ENCODE results near the gene EXOC3. TPM values are rescaled to one million over a fixed set of nuclear protein-coding genes. Genes with fewer than 3 reads are reported as not detected.

EXOC3 gene
- polyA plus RNA-seq, 1 experiment = 27.3 TPM

GRCh38 chr5:488241-488640, 45.3 kb downstream of the EXOC3 start:
- Histone ChIP-seq H3K9me3 (ENCODE audit: control insufficient read depth, insufficient read depth, low read length) (peaks cover 21% of the 10 kb centered on the region; the same call in 1 of the 2 replicates), H3K27ac (ENCODE audit: low read depth, low read length) (no peak overlapping the region), H3K4me3 (ENCODE audit: low read depth, low read length) (no peak overlapping the region), H3K27me3 (ENCODE audit: control insufficient read depth, insufficient read depth, low read length) (peaks cover 12% of the 10 kb centered on the region)
- DNase-seq (ENCODE audit: low read depth, low spot score) = no peak
- POLR2A ChIA-PET = no interaction called here
- CTCF ChIA-PET = no interaction called here
- TF ChIP-seq CTCF (IDR thresholded peaks at IDR 0.05; ENCODE audit: low read depth, low read length) = no peak

- Histone ChIP-seq H3K4me3 (ENCODE audit: low read depth, low read length) (no peak overlapping the region), H3K27me3 (ENCODE audit: control insufficient read depth, insufficient read depth, low read length) (peaks cover 20% of the 10 kb centered on the region), H3K9me3 (ENCODE audit: control insufficient read depth, insufficient read depth, low read length) (peaks cover 15% of the 10 kb centered on the region; the same call in 1 of the 2 replicates), H3K27ac (ENCODE audit: low read depth, low read length) (no peak overlapping the region)
- ChIA-PET POLR2A (no interaction called here), CTCF (no interaction called here)
- no peak for TF ChIP-seq CTCF (IDR thresholded peaks at IDR 0.05; ENCODE audit: low read depth, low read length)
- no peak for DNase-seq (ENCODE audit: low read depth, low spot score)
These were observed 46.0 kb downstream of the EXOC3 start for GRCh38 chr5:488744-489688.

GRCh38 chr5:489689-490080, 46.7 kb downstream of the EXOC3 start:
- no peak for TF ChIP-seq CTCF (IDR thresholded peaks at IDR 0.05; ENCODE audit: low read depth, low read length)
- no peak overlapping the region for H3K27ac ChIP-seq (ENCODE audit: low read depth, low read length)
- DNase-seq (ENCODE audit: low read depth, low spot score) = no peak
- H3K27me3 ChIP-seq (ENCODE audit: control insufficient read depth, insufficient read depth, low read length) = peaks cover 23% of the 10 kb centered on the region
- no peak overlapping the region for H3K4me3 ChIP-seq (ENCODE audit: low read depth, low read length)
- POLR2A ChIA-PET = no interaction called here
- H3K9me3 ChIP-seq (ENCODE audit: control insufficient read depth, insufficient read depth, low read length) = peaks cover 11% of the 10 kb centered on the region; the same call in 1 of the 2 replicates
- CTCF ChIA-PET = no interaction called here

GRCh38 chr5:490116-491106, 47.4 kb downstream of the EXOC3 start:
- Histone ChIP-seq H3K27me3 (ENCODE audit: control insufficient read depth, insufficient read depth, low read length) (peaks cover 22% of the 10 kb centered on the region), H3K4me3 (ENCODE audit: low read depth, low read length) (no peak overlapping the region), H3K27ac (ENCODE audit: low read depth, low read length) (no peak overlapping the region), H3K9me3 (ENCODE audit: control insufficient read depth, insufficient read depth, low read length) (peaks cover 14% of the 10 kb centered on the region; the same call in 1 of the 2 replicates)
- CTCF ChIA-PET = no interaction called here
- TF ChIP-seq CTCF (IDR thresholded peaks at IDR 0.05; ENCODE audit: low read depth, low read length) = no peak
- POLR2A ChIA-PET = no interaction called here
- DNase-seq (ENCODE audit: low read depth, low spot score) = no peak
